ENCODE data around the gene GRIN2A. TPM values are rescaled to one million over a fixed set of nuclear protein-coding genes. Genes with fewer than 3 reads are reported as not detected.

Gene GRIN2A
- total and polyA plus RNA-seq, 2 experiments from 2014 or later: 0.05 to 1.6 TPM

GRCh38 chr16:10189861-10190390 is 7.7 kb upstream of the GRIN2A start:
- no peaks in the 10 kb centered on the region for H3K9me2 ChIP-seq (replicated peaks; ENCODE audit: insufficient read depth)
- H3K4me2 ChIP-seq: no peak overlapping the region
- peaks cover 24% of the 10 kb centered on the region for H3K27me3 ChIP-seq
- no peak for DNase-seq (ENCODE audit: low spot score)
- WGBS (ENCODE audit: low lambda C conversion rate, missing lambda C conversion rate): 82% methylated on average over 9 of the region's 9 CpGs
- H2AFZ ChIP-seq: no peak overlapping the region
- H4K20me1 ChIP-seq (ENCODE audit: insufficient read depth, poor library complexity, severe bottlenecking): no peaks in the 10 kb centered on the region
- no peak overlapping the region for H3K27ac ChIP-seq
- no peaks in the 10 kb centered on the region for H3K9me3 ChIP-seq (ENCODE audit: low read depth)
- TF ChIP-seq CTCF (IDR thresholded peaks at IDR 0.05; ENCODE audit: poor library complexity): no peak
- no peak for TF ChIP-seq EZH2 (IDR thresholded peaks at IDR 0.05; ENCODE audit: borderline replicate concordance)
- TF ChIP-seq EZH2phosphoT487 (IDR thresholded peaks at IDR 0.05; ENCODE audit: low read depth, severe bottlenecking, unreplicated experiment): no peak
- H3K79me2 ChIP-seq: no peaks in the 10 kb centered on the region
- H3K36me3 ChIP-seq (replicated peaks; ENCODE audit: insufficient read depth, low read depth): no peaks in the 10 kb centered on the region
- H3K4me3 ChIP-seq: no peak overlapping the region
- no peaks in the 10 kb centered on the region for H3K4me1 ChIP-seq (ENCODE audit: insufficient read depth)

GRCh38 chr16:10188236-10188635 is 6.0 kb upstream of the GRIN2A start:
- H3K9me3 ChIP-seq (ENCODE audit: low read depth): no peaks in the 10 kb centered on the region
- H3K79me2 ChIP-seq: no peaks in the 10 kb centered on the region
- no peak overlapping the region for H3K27ac ChIP-seq
- WGBS (ENCODE audit: low lambda C conversion rate, missing lambda C conversion rate): 29% methylated on average over 3 of the region's 3 CpGs
- no peaks in the 10 kb centered on the region for H3K4me1 ChIP-seq (ENCODE audit: insufficient read depth)
- no peaks in the 10 kb centered on the region for H3K9me2 ChIP-seq (replicated peaks; ENCODE audit: insufficient read depth)
- no peak for DNase-seq (ENCODE audit: low spot score)
- no peaks in the 10 kb centered on the region for H4K20me1 ChIP-seq (ENCODE audit: insufficient read depth, poor library complexity, severe bottlenecking)
- H3K36me3 ChIP-seq (replicated peaks; ENCODE audit: insufficient read depth, low read depth): no peaks in the 10 kb centered on the region
- H3K4me2 ChIP-seq: no peak overlapping the region
- peaks cover 39% of the 10 kb centered on the region for H3K27me3 ChIP-seq
- no peak overlapping the region for H2AFZ ChIP-seq
- TF ChIP-seq EZH2phosphoT487 (IDR thresholded peaks at IDR 0.05; ENCODE audit: low read depth, severe bottlenecking, unreplicated experiment) (no peak), CTCF (IDR thresholded peaks at IDR 0.05; ENCODE audit: poor library complexity) (no peak), EZH2 (IDR thresholded peaks at IDR 0.05; ENCODE audit: borderline replicate concordance) (no peak)
- H3K4me3 ChIP-seq: no peak overlapping the region

GRCh38 chr16:10181196-10182162 is 749 bp downstream of the GRIN2A start:
- Histone ChIP-seq H3K4me1 (ENCODE audit: insufficient read depth) (peaks cover 19% of the 10 kb centered on the region), H3K4me2 (peak overlapping the region; percentile 91), H2AFZ (peak overlapping the region; percentile 56), H4K20me1 (ENCODE audit: insufficient read depth, poor library complexity, severe bottlenecking) (no peaks in the 10 kb centered on the region), H3K27me3 (peaks cover 72% of the 10 kb centered on the region), H3K4me3 (no peak overlapping the region), H3K79me2 (no peaks in the 10 kb centered on the region), H3K9me2 (replicated peaks; ENCODE audit: insufficient read depth) (no peaks in the 10 kb centered on the region), H3K36me3 (replicated peaks; ENCODE audit: insufficient read depth, low read depth) (no peaks in the 10 kb centered on the region), H3K9me3 (ENCODE audit: low read depth) (no peaks in the 10 kb centered on the region), H3K27ac (no peak overlapping the region)
- WGBS (ENCODE audit: low lambda C conversion rate, missing lambda C conversion rate): 2% methylated on average over 81 of the region's 85 CpGs
- DNase-seq (ENCODE audit: low spot score): peak; percentile 88
- TF ChIP-seq EZH2 (IDR thresholded peaks at IDR 0.05; ENCODE audit: borderline replicate concordance) (peak; percentile 63), EZH2phosphoT487 (IDR thresholded peaks at IDR 0.05; ENCODE audit: low read depth, severe bottlenecking, unreplicated experiment) (no peak), CTCF (IDR thresholded peaks at IDR 0.05; ENCODE audit: poor library complexity) (peak; percentile 92)

Measured in hepatocyte (in vitro differentiated cells).